ENCODE measurements around the gene SYNM. TPM values are rescaled to one million over a fixed set of nuclear protein-coding genes. Genes with fewer than 3 reads are reported as not detected.
"Not testable (repeated sequence)": the region's sequence is repeated elsewhere in the genome, so short reads cannot be mapped to it uniquely, and the experiment has no call there.

The SYNM gene
- polyA plus RNA-seq, 1 donor from 2014 or later, result 5.7 TPM

GRCh38 chr15:99110581-99111320 lies 5.9 kb downstream of the SYNM start:
- no peak overlapping the region for H3K4me2 ChIP-seq (ENCODE audit: low read length)
- H3K9ac ChIP-seq (ENCODE audit: low read length), result no peak overlapping the region
- H3K27ac ChIP-seq (ENCODE audit: low read length), result no peak overlapping the region

GRCh38 chr15:99111641-99112040 lies 6.8 kb downstream of the SYNM start:
- H3K4me2 ChIP-seq (ENCODE audit: low read length); H3K79me2 ChIP-seq (replicated peaks; ENCODE audit: insufficient read depth, low read length); H2AFZ ChIP-seq (ENCODE audit: low read depth, low read length); H3K9me2 ChIP-seq (ENCODE audit: insufficient read depth, low read length); H3K27me3 ChIP-seq (ENCODE audit: insufficient read depth, low read depth, low read length); H3K36me3 ChIP-seq (ENCODE audit: insufficient read depth, low read length); H3K9ac ChIP-seq (ENCODE audit: low read length); H3F3A ChIP-seq (ENCODE audit: insufficient read depth, low read length, poor library complexity, severe bottlenecking); H3K4me3 ChIP-seq (ENCODE audit: low read length); H4K20me1 ChIP-seq (ENCODE audit: insufficient read depth); H3K27ac ChIP-seq (ENCODE audit: low read length); H3K9me3 ChIP-seq (ENCODE audit: low read length): not testable (repeated sequence)

More at GRCh38 chr15:99110581-99111320, 5.9 kb downstream of the SYNM start:
- TF ChIP-seq RAD21 (conservative IDR thresholded peaks at IDR 0.05), result no peak
- no peak for TF ChIP-seq MXI1 (conservative IDR thresholded peaks at IDR 0.05; ENCODE audit: poor library complexity, severe bottlenecking)
- TF ChIP-seq SMC3 (conservative IDR thresholded peaks at IDR 0.05; ENCODE audit: poor library complexity), result no peak
- no peak for TF ChIP-seq EP300 (conservative IDR thresholded peaks at IDR 0.05; ENCODE audit: poor library complexity, severe bottlenecking)
- no peak for TF ChIP-seq CTCF (IDR thresholded peaks at IDR 0.05; ENCODE audit: poor library complexity, severe bottlenecking)
- TF ChIP-seq, protein P1, sequence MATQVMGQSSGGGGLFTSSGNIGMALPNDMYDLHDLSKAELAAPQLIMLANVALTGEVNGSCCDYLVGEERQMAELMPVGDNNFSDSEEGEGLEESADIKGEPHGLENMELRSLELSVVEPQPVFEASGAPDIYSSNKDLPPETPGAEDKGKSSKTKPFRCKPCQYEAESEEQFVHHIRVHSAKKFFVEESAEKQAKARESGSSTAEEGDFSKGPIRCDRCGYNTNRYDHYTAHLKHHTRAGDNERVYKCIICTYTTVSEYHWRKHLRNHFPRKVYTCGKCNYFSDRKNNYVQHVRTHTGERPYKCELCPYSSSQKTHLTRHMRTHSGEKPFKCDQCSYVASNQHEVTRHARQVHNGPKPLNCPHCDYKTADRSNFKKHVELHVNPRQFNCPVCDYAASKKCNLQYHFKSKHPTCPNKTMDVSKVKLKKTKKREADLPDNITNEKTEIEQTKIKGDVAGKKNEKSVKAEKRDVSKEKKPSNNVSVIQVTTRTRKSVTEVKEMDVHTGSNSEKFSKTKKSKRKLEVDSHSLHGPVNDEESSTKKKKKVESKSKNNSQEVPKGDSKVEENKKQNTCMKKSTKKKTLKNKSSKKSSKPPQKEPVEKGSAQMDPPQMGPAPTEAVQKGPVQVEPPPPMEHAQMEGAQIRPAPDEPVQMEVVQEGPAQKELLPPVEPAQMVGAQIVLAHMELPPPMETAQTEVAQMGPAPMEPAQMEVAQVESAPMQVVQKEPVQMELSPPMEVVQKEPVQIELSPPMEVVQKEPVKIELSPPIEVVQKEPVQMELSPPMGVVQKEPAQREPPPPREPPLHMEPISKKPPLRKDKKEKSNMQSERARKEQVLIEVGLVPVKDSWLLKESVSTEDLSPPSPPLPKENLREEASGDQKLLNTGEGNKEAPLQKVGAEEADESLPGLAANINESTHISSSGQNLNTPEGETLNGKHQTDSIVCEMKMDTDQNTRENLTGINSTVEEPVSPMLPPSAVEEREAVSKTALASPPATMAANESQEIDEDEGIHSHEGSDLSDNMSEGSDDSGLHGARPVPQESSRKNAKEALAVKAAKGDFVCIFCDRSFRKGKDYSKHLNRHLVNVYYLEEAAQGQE (IDR thresholded peaks at IDR 0.05; ENCODE audit: borderline replicate concordance), result no peak
- TF ChIP-seq TAF1 (IDR thresholded peaks at IDR 0.05; ENCODE audit: low read depth), result no peak
- no peak for TF ChIP-seq POLR2AphosphoS5 (IDR thresholded peaks at IDR 0.05)
- TF ChIP-seq EZH2 (IDR thresholded peaks at IDR 0.05; ENCODE audit: borderline replicate concordance, insufficient read depth, low read length, poor library complexity, severe bottlenecking), result no peak
- Histone ChIP-seq H3K9me3 (ENCODE audit: low read length) (no peaks in the 10 kb centered on the region), H3F3A (ENCODE audit: insufficient read depth, low read length, poor library complexity, severe bottlenecking) (no peaks in the 10 kb centered on the region), H3K79me2 (replicated peaks; ENCODE audit: insufficient read depth, low read length) (no peaks in the 10 kb centered on the region), H3K36me3 (ENCODE audit: insufficient read depth, low read length) (no peaks in the 10 kb centered on the region), H3K9me2 (ENCODE audit: insufficient read depth, low read length) (no peaks in the 10 kb centered on the region), H3K4me3 (ENCODE audit: low read length) (no peak overlapping the region), H2AFZ (ENCODE audit: low read depth, low read length) (no peak overlapping the region), H4K20me1 (ENCODE audit: insufficient read depth) (no peaks in the 10 kb centered on the region), H3K27me3 (ENCODE audit: insufficient read depth, low read depth, low read length) (peaks cover 9% of the 10 kb centered on the region)
